A549 treated with AZD9567 at 1 μM for 4 hours (cell line): ENCODE data around the gene SPINK1. TPM values are rescaled to one million over a fixed set of nuclear protein-coding genes. Genes with fewer than 3 reads are reported as not detected.

ENCODE experiments used
- total RNA-seq: library from RNA; stranded (reverse); fragments of 200-300 nt; extraction: Qiagen RNA extraction; gene quantifications from 5 replicates; pipeline ENCODE4 v1.2.3, GENCODE V29; 2022; ENCODE audit not compliant: insufficient read depth

Gene SPINK1
- 0.46 to 10.5 TPM (median 1.2 TPM) in 5 replicates for total RNA-seq

GRCh38 chr5:147831465-147831864 is at the start of gene SPINK1:
Gene SPINK1, minus strand, starts transcription at chr5:147831671. Its CDS starts 94 bp downstream, at chr5:147831577.

GRCh38 chr5:147878066-147878759 is 46.7 kb upstream of the SPINK1 start, which contains the start of gene SCGB3A2:
Gene SCGB3A2, plus strand, starts transcription at chr5:147878711. Its CDS starts 93 bp downstream, at chr5:147878804.

GRCh38 chr5:147782110-147783028 is 49.1 kb downstream of the SPINK1 start, which contains the start of gene JAKMIP2:
Gene JAKMIP2, minus strand, starts transcription at chr5:147782728. Its CDS starts 110,922 bp downstream, at chr5:147671806.

Other genes with a start within 250 kb of the SPINK1 start
- not detected in 5 replicates for gene JAKMIP2, start 48.9 kb downstream of the SPINK1 start, total RNA-seq
- not detected in 5 replicates for gene SCGB3A2, start 47.0 kb upstream of the SPINK1 start, total RNA-seq
- not detected in 5 replicates for gene C5orf46, start 74.9 kb upstream of the SPINK1 start, total RNA-seq
- not detected in 5 replicates for gene SPINK5, start 232.3 kb upstream of the SPINK1 start, total RNA-seq